GM19468 (cell line): ENCODE measurements around the gene SLC25A48.
"Not testable (repeated sequence)": the region's sequence is repeated elsewhere in the genome, so short reads cannot be mapped to it uniquely, and the experiment has no call there.

ENCODE experiments used
- ATAC-seq: cut with Tn5 transposase; IDR thresholded peaks from one replicate; pipeline ENCODE4 v1.9.1; 2021; ENCODE audit warnings: mild to moderate bottlenecking, moderate library complexity, moderate number of reproducible peaks; ENCODE audit not compliant: unreplicated experiment; ENCODE audit errors: extremely low read depth

Gene SLC25A48

DNA sequence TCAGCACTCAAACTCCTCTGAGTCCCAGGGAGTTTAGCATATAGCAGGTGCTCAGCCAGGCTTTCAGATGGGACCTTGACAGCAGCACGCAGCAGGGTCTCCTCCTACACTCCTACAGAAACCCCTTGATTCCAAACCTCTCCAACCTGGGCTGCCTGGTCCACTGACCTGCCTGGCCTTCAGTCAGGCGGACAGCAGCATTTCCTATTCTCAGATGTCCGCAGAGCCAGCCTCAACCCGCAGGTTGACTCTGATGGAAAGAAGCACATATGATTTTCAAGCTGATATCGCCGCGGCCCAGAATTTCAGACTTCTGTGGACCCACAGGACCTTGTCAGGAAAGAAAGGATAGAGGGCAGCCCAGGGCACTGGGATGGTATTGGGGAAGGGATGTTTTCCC is 5.3 kb upstream of the SLC25A48 start:
- ATAC-seq = no peak

DNA sequence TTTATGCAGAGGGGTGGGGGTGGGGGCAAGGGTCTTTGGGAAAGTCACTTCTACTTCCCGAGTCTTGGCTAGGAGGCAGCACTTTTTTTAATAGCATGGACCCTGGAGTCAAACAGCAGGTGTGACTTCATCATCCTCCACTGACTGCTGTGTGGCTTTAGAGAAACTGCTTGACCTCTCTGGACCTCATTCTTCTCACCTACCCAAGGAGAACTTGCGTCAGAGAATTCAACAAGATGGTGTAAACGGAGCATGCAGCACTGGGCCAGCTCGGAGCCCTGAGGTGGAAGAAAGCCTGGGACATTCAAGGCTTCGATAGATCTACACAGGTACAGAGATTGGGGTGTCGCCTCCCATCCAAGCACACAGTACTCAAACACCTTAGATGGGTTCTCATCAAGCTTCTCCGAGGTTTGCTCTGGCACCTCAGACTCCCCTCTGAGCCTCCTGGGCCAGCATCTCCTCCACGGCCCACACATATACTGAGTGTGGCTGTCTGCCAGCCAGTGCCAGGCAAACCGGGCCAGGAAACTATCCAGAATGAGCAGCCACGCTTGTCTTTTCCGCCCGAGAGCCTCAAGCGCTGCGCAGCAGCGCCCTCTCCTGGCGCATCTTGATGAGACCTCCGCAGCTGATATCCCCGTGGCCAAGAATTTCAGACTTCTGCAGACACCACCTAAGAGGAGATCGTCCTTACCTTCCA is 4.6 kb upstream of the SLC25A48 start:
- ATAC-seq = no peak

DNA sequence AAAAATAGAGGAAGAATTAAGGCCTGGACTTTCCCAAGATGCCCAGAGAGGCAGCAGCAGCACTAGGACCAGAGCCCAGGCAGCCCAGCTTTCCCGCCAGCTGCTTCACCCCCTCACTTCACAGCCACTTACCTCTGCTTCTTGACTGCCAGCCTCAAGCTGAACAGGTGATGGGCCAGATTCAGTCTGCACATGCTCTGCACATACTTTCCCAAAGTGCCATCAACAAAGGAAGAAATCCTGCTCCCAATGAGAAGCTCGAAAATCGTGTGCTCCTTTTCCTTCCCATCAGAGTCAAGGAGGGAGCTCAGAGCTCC is 4.1 kb upstream of the SLC25A48 start:
- ATAC-seq = no peak

DNA sequence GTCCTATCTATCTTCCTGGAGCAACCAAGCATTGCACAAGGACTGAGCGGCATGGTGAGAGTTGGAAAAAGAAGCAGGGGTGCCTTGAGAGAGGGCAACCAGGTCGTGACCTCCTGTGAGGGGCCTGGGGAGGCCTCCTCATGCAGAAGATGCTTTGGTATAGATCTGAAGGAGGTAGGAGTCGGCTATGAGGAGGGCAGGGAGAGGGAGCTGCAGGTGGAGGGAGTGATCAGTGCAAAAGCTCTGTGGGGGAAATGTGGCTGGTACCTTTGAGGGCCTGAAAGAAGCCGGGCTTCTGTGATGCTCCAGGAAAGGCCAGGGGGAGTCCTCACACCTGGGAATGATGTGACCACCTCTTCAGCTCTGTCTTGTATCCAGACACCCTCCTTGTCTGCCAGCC is 3.6 kb upstream of the SLC25A48 start:
- ATAC-seq = no peak

DNA sequence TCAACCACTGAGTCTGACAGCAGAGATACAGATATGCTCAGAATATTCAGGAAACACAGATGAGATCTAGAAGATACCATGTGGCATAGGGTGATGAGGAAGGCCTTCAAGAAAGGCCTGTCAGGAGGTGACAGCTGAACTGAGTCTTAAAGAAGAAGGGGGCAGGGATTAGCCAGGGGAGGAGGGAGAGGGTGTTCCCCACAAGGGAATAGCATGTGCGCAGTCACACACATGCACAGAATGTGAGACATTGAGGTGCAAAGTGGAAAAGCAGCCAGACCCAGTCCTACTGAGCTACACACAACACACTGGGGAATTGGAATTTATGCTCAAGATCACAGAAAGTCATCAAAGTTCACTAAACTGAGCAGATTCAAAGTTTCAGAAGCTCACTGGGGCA is 3.0 kb upstream of the SLC25A48 start:
- no peak for ATAC-seq

DNA sequence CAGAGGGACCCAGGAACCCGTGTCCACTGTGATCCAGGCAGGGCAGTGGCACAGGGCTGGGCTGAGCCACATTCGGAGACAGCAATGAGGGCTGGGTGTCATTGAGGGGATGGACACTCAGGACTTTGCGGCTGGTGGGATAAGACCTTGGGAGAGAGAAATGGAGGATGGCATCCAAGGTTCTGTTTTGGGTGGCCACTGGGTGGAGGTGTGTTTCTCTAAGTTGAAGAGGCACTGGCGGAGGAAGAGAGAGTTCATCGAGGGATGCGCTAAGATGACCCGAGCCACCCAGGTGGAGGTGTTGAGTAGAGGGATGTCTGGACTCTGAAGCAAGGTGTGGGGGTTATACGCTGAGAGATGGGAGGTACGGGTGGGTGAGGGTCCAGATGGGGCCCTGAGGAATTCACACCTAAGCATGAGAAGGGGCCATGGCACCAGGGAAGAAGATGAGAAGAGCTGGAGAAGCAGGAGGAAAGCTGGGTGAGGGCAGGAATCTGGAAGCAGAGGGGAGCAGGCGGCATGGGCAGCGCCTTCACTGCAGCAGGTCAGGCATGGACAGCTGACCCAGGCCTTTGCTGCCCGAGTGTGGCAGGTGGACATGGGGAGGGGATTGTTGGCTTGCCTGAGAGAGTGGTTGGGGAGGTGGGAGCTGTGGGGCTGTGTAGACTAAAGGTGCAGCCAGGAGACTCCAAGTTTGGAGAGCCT is 2.5 kb upstream of the SLC25A48 start:
- no peak for ATAC-seq

DNA sequence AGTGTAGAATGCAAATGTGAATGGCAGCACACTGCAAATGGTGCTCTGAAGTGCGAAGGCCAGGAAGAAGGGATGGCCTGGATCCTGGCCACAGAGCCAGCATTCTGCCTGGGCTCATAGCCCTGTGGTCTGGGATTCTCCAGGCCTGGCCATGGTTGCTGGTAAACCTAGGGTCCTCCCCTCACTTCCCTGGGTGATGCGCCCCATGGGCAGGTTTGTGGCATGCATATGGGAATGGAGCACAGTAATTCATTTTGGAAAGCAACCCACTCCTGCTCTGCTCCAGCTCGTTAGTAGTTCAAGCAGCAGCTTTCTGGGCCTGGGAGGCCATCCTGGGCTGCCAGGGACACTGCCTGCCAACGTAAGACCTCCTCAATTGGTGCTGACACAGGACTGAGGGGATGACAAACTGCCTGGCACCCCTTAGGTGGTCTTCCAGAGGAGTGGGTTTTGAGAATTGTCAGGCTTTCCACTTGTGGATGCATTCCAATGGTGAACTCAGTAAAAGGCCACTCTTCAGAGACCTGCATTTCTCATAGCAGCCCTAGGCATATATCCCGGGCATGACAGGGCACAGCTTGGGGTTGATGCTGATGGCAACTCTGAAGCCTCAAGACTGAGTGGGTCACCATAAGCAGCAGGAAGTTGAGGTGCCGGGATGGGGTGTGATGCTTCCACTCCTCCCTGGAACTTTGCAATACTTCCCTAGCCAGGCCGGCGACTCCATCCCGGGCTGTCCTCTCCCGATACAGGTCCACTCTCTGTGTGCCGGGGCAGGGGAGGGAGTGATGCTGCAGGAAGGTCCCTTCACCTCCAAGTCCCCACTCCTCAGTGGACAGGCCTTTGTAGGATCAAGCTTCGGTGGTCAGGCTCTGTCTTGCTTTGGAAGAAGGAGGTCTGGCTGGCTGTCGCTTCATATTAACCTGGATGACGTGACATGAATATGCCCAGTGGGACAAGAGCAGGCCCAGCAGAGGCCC is 1.2 kb upstream of the SLC25A48 start:
- no peak for ATAC-seq

DNA sequence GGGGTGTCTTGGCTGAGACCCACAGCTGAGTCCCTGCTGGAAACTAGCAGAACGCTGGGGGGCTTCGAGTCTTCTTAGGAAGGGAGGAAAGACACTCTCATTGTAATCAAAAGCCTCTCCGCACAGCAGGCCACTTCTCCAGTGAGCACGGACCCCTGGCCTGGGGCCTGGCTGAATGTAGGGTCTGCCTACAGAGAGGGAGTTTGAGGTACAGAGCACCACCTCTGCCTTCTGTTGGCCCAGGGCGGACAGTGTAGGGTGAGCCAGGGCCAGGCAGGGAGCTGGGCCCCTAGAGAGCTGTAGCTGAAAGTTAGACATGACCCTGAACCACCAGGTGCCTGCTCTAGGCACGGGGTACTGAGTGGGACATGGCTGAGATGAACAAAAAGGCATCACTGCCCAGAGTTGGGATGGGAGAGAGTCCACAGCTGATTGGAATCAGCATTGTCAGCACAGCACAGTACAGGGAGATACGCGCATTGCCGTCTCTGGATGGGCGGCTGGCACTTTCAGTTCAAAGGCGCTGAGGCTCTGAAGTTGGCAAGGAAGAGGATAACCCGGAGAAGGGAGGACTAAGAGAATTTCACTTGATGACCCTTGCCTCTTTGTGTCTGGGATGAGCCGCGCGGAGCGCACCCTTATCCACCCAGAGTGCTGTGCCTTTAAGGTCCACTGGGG is 363 bp upstream of the SLC25A48 start:
- ATAC-seq = peak; percentile 61

DNA sequence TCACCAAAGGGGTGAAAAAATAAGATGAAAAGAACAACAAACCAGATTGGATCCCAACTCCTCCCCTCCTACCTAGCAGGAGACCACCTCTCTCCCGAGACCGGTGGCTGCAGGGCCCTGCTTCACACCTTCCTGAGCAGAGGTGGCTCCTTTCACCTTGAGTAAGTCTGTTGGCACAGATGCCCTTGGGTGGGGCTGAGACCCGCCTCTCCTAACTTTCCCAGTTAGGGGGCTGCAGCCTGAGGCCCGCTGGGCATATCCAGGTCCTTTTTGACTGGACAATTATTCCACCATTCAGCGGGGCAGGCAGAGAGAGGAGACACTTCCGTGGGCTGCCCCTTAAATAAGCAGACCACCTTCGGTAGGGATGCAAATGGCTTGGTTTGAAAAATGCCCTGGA is 1.3 kb downstream of the SLC25A48 start:
- no peak for ATAC-seq

DNA sequence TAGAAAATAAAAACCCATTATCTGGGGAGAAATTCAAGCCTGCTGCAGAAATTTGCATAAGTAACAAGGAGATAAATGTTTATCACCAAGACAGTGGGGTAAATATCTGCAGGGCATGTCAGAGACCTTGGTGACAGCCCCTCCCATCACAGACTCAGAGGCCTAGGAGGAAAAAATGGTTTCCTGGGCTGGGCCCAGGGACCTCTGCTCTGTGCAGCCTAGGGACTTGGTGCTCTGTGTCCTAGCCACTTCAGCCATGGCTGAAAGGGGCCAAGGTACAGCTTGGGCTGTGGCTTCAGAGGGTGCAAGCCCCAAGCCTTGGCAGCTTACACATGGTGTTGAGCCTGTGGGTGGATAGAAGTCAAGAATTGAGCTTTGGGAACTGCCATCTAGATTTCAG is 3.9 kb downstream of the SLC25A48 start:
- not testable (repeated sequence) for ATAC-seq

DNA sequence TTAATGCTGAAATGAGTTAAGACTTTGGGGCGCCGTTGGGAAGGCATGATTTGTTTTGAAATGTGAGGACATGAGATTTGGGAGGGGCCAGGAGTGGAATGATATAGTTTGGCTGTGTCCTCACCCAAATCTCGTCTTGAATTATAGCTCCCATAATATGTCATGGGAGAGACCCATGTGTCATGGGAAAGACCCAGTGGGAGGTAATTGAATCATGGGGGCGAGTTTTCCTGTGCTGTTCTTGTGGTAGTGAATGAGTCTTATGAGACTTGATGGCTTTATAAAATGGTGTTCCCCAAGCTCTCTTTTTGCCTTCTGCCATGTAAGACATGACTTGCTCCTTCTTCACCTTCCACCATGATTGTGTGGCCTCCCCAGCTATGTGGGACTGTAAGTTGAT is 5.1 kb downstream of the SLC25A48 start:
- ATAC-seq = no peak

DNA sequence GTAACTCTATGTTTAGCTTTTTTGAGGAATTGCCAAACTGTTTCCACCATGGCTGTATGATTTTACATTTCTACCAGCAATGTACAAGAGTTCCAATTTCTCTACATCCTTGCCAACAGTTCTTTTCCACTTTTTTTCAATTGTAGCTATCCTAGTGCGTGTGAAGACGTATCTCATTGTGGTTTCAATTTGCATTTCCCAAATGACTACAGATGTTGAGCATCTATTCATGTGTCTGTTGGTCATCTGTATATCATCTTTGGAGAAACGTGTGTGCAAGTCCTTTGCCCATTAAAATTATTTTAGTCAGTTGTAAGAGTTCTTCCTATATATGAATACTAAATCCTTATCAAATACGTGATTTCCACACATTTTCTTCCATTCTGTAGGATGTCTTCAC is 6.5 kb downstream of the SLC25A48 start:
- no peak for ATAC-seq

DNA sequence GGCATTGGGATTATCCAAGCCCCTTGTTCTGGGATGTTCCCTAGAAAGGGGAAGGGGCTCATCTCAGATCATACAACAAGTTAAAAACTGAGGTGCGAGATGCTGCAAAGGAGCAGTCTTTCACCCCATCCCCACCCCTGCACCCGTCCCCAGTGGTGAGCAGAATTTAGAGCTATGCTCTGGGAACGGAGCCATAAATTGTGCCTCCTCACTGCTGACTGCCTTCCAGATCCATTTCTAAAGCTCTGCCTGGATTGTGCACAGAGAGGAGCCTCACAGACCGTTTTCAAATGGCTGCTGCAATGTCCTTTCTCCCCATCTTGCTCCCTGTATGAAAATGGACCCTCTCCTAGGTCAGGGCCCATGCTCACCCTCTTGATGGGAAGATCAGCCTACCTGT is 8.3 kb downstream of the SLC25A48 start:
- ATAC-seq = no peak

DNA sequence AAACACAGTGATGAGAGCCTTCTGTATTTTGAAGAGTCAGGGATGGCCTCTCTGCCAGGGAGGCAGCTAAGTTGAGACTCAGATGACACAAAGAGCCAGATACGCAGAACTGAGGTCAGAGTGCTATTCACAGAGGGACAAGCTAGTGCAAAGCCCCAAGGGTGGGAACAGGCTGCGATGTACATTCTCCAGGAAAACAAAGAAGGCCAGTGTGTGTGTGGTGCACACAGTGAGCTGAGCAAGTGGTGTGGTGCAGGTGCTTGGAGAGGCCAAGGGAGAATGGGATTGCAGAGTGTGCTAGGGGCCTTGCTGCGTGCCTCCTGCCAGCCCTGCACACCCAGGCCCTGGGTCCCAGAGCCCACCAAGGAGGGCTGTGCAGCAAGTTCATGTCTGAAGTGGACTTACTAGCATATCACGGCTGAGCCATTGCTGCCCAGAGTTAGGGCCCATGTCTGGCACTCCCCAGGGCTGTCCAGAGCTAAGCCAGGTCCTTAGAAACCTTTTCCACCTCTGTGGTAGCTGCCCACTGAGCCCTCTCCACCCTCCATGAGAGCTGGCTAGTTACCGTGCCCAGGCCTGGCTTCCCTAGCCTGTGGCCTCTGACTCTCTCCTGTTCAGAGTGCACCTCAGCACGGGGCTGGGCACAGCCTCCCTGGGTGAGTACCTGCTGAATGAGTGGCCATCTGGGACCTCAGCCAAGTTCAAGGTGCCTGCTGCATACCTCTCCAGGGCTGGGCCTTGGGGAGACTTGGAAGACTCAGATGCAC is 9.3 kb downstream of the SLC25A48 start:
- no peak for ATAC-seq

DNA sequence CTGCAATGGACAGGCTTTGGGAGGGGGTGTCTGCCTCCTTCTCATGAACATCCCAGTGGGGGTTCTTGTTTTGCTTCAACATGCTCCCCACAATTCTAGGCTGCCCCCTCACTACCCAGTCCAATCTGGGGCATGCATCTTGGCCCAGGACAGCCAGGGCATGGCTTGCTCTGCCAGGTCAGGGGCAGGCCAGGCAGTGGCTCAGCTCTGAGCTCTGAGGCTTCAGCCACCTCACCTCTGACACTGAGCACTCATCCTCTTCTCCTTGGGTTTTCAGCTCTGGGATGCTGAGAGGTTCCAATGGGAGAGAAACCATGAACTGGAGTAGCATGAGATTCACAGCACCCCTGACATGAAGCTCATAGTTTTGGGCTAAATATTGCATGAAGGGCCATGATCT is 11.8 kb downstream of the SLC25A48 start:
- ATAC-seq = no peak

DNA sequence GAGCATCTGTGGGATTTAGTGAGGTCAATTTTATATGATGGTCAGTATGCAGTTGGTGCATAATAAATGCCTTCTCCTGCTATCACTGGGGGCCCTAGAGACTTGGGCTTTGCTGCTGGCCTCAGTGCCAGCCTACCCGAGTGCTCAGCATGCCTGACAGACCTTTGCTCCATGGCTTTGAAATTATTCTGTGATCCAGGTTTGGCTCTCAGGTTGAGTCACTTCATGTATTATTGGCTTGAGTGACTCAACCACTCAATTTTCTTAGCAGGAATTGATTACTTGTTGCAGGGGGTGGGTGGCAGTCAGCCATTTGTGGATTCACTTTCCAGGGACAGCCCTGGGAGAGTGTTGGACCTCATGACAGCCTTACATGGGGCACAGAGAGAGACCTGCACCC is 13.5 kb downstream of the SLC25A48 start:
- no peak for ATAC-seq

DNA sequence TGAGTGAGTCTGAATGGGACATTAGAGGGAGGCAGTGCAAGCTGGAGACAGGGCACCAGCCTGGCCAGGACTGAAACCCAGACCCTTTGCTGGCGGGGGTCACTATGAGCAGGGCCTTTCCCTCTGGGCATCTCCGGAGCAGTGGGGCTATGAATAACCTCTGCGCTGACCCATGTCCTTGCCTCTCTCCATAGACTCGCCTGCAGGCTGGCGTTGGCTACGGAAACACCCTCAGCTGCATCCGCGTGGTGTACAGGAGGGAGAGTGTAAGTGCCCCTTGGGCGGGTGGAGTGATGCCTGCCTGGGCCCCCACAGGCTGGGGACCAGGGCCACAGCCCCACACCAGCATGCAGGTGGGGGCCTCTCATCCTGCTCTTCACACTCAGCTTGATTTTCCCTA is 15.8 kb downstream of the SLC25A48 start:
- ATAC-seq = no peak

DNA sequence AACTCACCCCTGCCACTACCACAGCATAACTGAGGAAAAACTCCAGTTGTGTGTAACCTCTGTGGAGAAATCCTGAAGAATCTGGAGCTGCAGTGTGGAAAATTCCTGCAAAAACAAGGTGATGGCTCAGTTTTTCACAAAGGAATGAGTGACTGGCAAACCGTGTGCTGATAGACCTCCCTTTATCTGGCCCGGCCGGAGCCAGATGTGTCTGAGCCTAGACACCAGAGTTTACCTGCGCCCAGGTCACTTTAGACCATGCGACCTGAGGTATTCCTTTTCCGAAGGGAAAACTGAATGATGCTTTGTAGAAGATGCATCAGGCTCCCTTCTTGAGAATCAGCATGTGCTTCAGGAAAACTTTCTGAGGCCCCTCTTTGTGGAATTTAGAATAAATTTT is 16.2 kb downstream of the SLC25A48 start:
- no peak for ATAC-seq

DNA sequence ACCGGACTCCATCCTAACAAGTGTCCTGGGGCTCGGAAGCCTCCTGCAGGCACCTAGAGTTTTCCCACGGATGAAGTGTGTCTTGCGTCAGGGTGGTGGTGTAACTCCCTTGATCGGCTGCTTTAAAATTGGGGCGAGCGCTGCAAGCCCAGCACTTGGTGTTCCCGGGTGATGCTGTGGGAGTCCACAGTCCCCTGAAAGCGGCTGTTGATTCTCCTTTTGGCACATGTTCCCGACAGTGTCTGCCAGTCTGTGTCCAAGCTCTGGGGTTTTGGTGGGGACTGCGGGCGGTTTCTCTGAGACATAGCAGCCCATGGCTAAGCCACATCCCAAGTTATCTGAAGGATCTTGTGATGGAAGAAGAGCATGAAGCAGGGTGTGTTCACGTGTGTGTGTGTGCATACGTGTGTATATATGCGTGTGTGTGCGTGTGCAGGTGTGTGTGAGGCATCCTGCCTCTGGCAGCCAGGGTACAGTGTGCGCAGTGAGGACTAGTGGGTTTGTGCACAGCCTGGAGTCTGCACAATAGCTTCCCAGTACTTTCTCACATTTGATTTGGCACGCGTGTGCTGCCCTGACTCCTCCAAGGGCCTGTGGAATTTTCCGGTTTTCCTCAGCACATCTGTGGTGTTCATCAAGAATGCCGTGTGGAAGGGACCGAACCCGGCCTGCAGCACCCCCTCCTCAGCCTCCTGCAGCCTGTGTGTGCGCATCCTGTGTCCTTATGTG is 16.9 kb downstream of the SLC25A48 start:
- ATAC-seq = no peak
